Endothelial cell of umbilical vein (primary cell): ENCODE data around the gene TNFSF9. TPM values are rescaled to one million over a fixed set of nuclear protein-coding genes. Genes with fewer than 3 reads are reported as not detected.
A peak's percentile ranks its signal among the peaks of the same experiment; 100 is the strongest.
"Not testable (repeated sequence)": the region's sequence is repeated elsewhere in the genome, so short reads cannot be mapped to it uniquely, and the experiment has no call there.

Source experiments
- BruUV-seq: library from RNA; stranded (reverse); fragments of 400-500 nt; replicated peaks from 2 replicates; lab custom pipeline; 2021; lab: Mats Ljungman, UMichigan
- CTCF ChIA-PET: fragments of 300-600, 350-600 bp; sonication (Branson Sonifier 250); formaldehyde crosslinking; loops from one replicate; lab custom pipeline; 2021; ENCODE audit warnings: antibody characterized with exemption, inconsistent platforms; lab: Charles Lee
- POLR2A ChIA-PET: fragments of 300-600, 350-600 bp; sonication (Branson Sonifier 250); formaldehyde crosslinking; loops from one replicate; lab custom pipeline; 2021; ENCODE audit warnings: antibody characterized with exemption, inconsistent platforms; lab: Charles Lee
- DNase-seq: peaks from one replicate; pipeline ENCODE4 v3.0.0-alpha.2; 2011; ENCODE audit warnings: low read depth, low spot score
- FAIRE-seq: peaks from 2 replicates; lab custom pipeline; 2011; peaks lifted over from hg19 to GRCh38; lab: Jason Lieb, UNC
- H2AFZ ChIP-seq: 2 replicates; pipeline ENCODE4 v1.6.0; 2012; ENCODE audit warnings: low read depth, low read length, control low read depth, inconsistent platforms
- H3K27ac ChIP-seq: 2 replicates; pipeline ENCODE4 v1.5.1; 2011; ENCODE audit warnings: low read depth, mild to moderate bottlenecking, control low read depth, low read length, moderate library complexity; ENCODE audit not compliant: insufficient read depth
- H3K27me3 ChIP-seq, 2 experiments: 2 replicates each; pipeline versions ENCODE4 v1.6.0 to v1.6.1; 2011; ENCODE audit warnings: low read length in 2 of 2, mixed read lengths in 1 of 2; ENCODE audit not compliant: control insufficient read depth in 2 of 2, insufficient read depth in 2 of 2
- H3K36me3 ChIP-seq, 2 experiments: 2 replicates in 1 of 2; 3 replicates in 1 of 2; pipeline ENCODE4 v1.5.1; 2011; ENCODE audit warnings: low read length in 2 of 2, mild to moderate bottlenecking in 1 of 2, moderate library complexity in 1 of 2; ENCODE audit not compliant: control insufficient read depth in 2 of 2, insufficient read depth in 2 of 2; ENCODE audit errors: extremely low read depth in 1 of 2
- H3K4me1 ChIP-seq: 3 replicates; pipeline ENCODE4 v1.5.1; 2011; ENCODE audit warnings: mild to moderate bottlenecking, low read length; ENCODE audit not compliant: control insufficient read depth, insufficient read depth; ENCODE audit errors: extremely low read depth
- H3K4me2 ChIP-seq: 2 replicates; pipeline ENCODE4 v1.6.1; 2011; ENCODE audit warnings: low read length, control low read depth, mixed read lengths; ENCODE audit not compliant: insufficient read depth
- H3K4me3 ChIP-seq, 3 experiments: fragments of 200-600 bp in 1 of 3; sonication (generic), shearing (Covaris generic) in 1 of 3; replicated peaks in 1 of 3; 2 replicates each; pipeline ENCODE4 v1.5.1; 2011 to 2016; ENCODE audit warnings: control low read depth in 3 of 3, low read length in 3 of 3, mild to moderate bottlenecking in 2 of 3, inconsistent platforms in 1 of 3, low read depth in 1 of 3, moderate library complexity in 1 of 3; ENCODE audit not compliant: insufficient read depth in 1 of 3
- H3K79me2 ChIP-seq: 2 replicates; pipeline ENCODE4 v1.6.0; 2012; ENCODE audit warnings: low read length, inconsistent platforms; ENCODE audit not compliant: control insufficient read depth, insufficient read depth
- H3K9ac ChIP-seq: replicated peaks from 2 replicates; pipeline ENCODE3; 2011; ENCODE audit warnings: low read length, control low read depth; ENCODE audit not compliant: insufficient read depth; ENCODE audit errors: extremely low read depth
- H3K9me1 ChIP-seq: replicated peaks from 3 replicates; pipeline ENCODE4 v1.6.0; 2011; ENCODE audit warnings: mild to moderate bottlenecking, low read length; ENCODE audit not compliant: control insufficient read depth, insufficient read depth; ENCODE audit errors: extremely low read depth
- H3K9me3 ChIP-seq: replicated peaks from 2 replicates; pipeline ENCODE4 v1.5.1; 2012; ENCODE audit warnings: low read length, inconsistent platforms; ENCODE audit not compliant: control insufficient read depth, insufficient read depth
- H4K20me1 ChIP-seq: replicated peaks from 2 replicates; pipeline ENCODE3; 2011; ENCODE audit warnings: mild to moderate bottlenecking, low read length; ENCODE audit not compliant: control insufficient read depth, insufficient read depth; ENCODE audit errors: extremely low read depth
- CTCF ChIP-seq, 2 donors: IDR thresholded peaks; 1 replicate in 1 of 2; 2 replicates in 1 of 2; pipeline ENCODE4 v1.5.1; 2011; ENCODE audit warnings: low read length in 2 of 2, mild to moderate bottlenecking in 2 of 2, moderate library complexity in 2 of 2, control low read depth in 1 of 2, inconsistent platforms in 1 of 2, low read depth in 1 of 2; ENCODE audit not compliant: insufficient read depth in 1 of 2; ENCODE audit errors: extremely low read depth in 1 of 2
- EZH2 ChIP-seq: IDR thresholded peaks from 2 replicates; pipeline ENCODE4 v1.6.1; 2012; ENCODE audit warnings: borderline replicate concordance, low read depth, mild to moderate bottlenecking, moderate library complexity, low read length, inconsistent platforms; ENCODE audit not compliant: severe bottlenecking
- FOS ChIP-seq: IDR thresholded peaks from 2 replicates; pipeline ENCODE4 v1.6.1; 2011; ENCODE audit warnings: mild to moderate bottlenecking, low read length, moderate library complexity, borderline replicate concordance; ENCODE audit not compliant: insufficient read depth
- GATA2 ChIP-seq: IDR thresholded peaks from 2 replicates; pipeline ENCODE4 v1.7.0; 2011; ENCODE audit warnings: low read depth, mild to moderate bottlenecking, moderate library complexity, mixed read lengths, low read length; ENCODE audit not compliant: insufficient read length, insufficient read depth
- JUN ChIP-seq: IDR thresholded peaks from 2 replicates; pipeline ENCODE4 v1.6.1; 2011; ENCODE audit warnings: borderline replicate concordance, low read depth; ENCODE audit not compliant: insufficient read length, insufficient read depth
- MAX ChIP-seq: IDR thresholded peaks from 2 replicates; pipeline ENCODE4 v1.6.1; 2011; ENCODE audit not compliant: insufficient read depth, insufficient read length
- MYC ChIP-seq: IDR thresholded peaks from one replicate; pipeline ENCODE4 v1.6.1; 2011; ENCODE audit warnings: mild to moderate bottlenecking, low read depth, low read length
- POLR2A ChIP-seq: IDR thresholded peaks from 2 replicates; pipeline ENCODE4 v1.6.1; 2012; ENCODE audit warnings: low read depth, mild to moderate bottlenecking, control low read depth, low read length
- POLR2AphosphoS5 ChIP-seq: IDR thresholded peaks from 2 replicates; pipeline ENCODE4 v1.6.1; 2012; ENCODE audit warnings: low read depth, mild to moderate bottlenecking, control low read depth, low read length, moderate library complexity; ENCODE audit not compliant: insufficient read depth
- dilution Hi-C: fragments of 300-500 bp; cut with MboI; formaldehyde crosslinking; loops from one replicate; pipeline ENCODE4 v1.15.0; 2019; ENCODE audit warnings: low sequenced_read_pairs; ENCODE audit not compliant: extremely low pct_ligation_motif_present
- intact Hi-C: fragments of 100-400 bp; cut with micrococcal nuclease; formaldehyde crosslinking; loops from one replicate; pipeline ENCODE4 v1.10.0; 2022
- polyA plus RNA-seq, 4 experiments: library from polyadenylated mRNA; depleted of rRNA in 3 of 4; stranded (reverse) in 3 of 4; unstranded in 1 of 4; fragments of >200 nt; gene quantifications; 2 replicates each; pipeline versions ENCODE4 v1.2.1 to v1.2.3, GENCODE V29; 2011 to 2012; ENCODE audit warnings: missing spikeins in 1 of 4
- total RNA-seq: library from RNA; stranded (reverse); gene quantifications from 2 replicates; pipeline ENCODE4 v1.2.3, GENCODE V29; 2021

TNFSF9 gene
- total and polyA plus RNA-seq, 2 donors (not counting 3 experiments of a cell fraction or from before 2014, with no cell fraction given), result 0.52 to 0.53 TPM

GRCh38 chr19:6580313-6580712 is 49.5 kb downstream of the TNFSF9 start:
- no peak for TF ChIP-seq MYC
- no peak for TF ChIP-seq JUN
- no peak for TF ChIP-seq GATA2
- TF ChIP-seq POLR2A, result no peak
- TF ChIP-seq FOS, result no peak
- TF ChIP-seq EZH2, result no peak
- no peak for TF ChIP-seq MAX
- TF ChIP-seq CTCF (IDR thresholded peaks at IDR 0.05; ENCODE audit: extremely low read depth in 1 of 2, insufficient read depth in 1 of 2, low read depth in 1 of 2, low read length in 2 of 2), result no peak
- no peak for TF ChIP-seq POLR2AphosphoS5
- CTCF ChIA-PET, result no interaction called here
- H3K9me1 ChIP-seq, result no peaks in the 10 kb centered on the region
- no peaks in the 10 kb centered on the region for H3K4me1 ChIP-seq
- dilution Hi-C loops, result no loop called here
- H4K20me1 ChIP-seq, result no peaks in the 10 kb centered on the region
- no peaks in the 10 kb centered on the region for H3K9me3 ChIP-seq
- BruUV-seq, result no TSS peak
- no peak overlapping the region for H3K4me3 ChIP-seq
- no peak overlapping the region for H2AFZ ChIP-seq
- FAIRE-seq (no peak), DNase-seq (peak; percentile 30)
- intact Hi-C loops, result no loop called here
- H3K27ac ChIP-seq, result no peak overlapping the region
- no peaks in the 10 kb centered on the region for H3K27me3 ChIP-seq
- no peaks in the 10 kb centered on the region for H3K79me2 ChIP-seq
- POLR2A ChIA-PET, result no interaction called here
- H3K4me2 ChIP-seq, result no peak overlapping the region
- H3K9ac ChIP-seq, result no peak overlapping the region
- H3K36me3 ChIP-seq, result no peaks in the 10 kb centered on the region

GRCh38 chr19:6582515-6583484 is 52.0 kb downstream of the TNFSF9 start:
- BruUV-seq, H2AFZ ChIP-seq, H3K36me3 ChIP-seq, H3K4me2 ChIP-seq, intact Hi-C loops, H4K20me1 ChIP-seq, H3K9me1 ChIP-seq, CTCF ChIA-PET, H3K9me3 ChIP-seq, DNase-seq, H3K79me2 ChIP-seq, H3K4me3 ChIP-seq, H3K4me1 ChIP-seq, dilution Hi-C loops, H3K9ac ChIP-seq, POLR2A ChIA-PET, H3K27ac ChIP-seq, FAIRE-seq: not testable (repeated sequence)
- peaks cover 11 to 15% of the 10 kb centered on the region in 2 experiments for H3K27me3 ChIP-seq
